ENCODE data around the gene ARL14EPL.

DNA sequence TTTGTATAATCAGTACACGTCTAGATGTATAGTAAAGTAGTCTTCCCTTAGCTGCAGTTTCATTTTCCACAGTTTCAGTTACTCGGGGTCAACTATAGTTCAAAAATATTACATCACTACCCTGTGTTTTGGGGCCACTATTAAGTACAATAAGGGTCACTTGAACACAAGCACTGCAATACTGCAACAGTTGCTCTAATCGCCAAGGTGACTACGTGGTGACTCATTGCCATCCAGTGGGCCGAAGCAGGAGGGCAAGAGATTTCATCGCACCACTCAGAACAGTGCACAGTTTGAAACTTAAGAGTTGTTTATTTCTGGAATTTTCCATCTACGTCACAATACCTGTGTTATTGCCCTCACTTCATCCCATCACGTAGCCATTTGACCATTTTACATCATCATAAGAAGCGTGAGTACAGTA is at the start of gene ARL14EPL:
- no peak for TF ChIP-seq POLR2A (IDR thresholded peaks at IDR 0.05)
- TF ChIP-seq, protein P1, sequence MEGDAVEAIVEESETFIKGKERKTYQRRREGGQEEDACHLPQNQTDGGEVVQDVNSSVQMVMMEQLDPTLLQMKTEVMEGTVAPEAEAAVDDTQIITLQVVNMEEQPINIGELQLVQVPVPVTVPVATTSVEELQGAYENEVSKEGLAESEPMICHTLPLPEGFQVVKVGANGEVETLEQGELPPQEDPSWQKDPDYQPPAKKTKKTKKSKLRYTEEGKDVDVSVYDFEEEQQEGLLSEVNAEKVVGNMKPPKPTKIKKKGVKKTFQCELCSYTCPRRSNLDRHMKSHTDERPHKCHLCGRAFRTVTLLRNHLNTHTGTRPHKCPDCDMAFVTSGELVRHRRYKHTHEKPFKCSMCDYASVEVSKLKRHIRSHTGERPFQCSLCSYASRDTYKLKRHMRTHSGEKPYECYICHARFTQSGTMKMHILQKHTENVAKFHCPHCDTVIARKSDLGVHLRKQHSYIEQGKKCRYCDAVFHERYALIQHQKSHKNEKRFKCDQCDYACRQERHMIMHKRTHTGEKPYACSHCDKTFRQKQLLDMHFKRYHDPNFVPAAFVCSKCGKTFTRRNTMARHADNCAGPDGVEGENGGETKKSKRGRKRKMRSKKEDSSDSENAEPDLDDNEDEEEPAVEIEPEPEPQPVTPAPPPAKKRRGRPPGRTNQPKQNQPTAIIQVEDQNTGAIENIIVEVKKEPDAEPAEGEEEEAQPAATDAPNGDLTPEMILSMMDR (IDR thresholded peaks at IDR 0.05): no peak

Data from lower leg skin (tissue), 3 donors.